ENCODE results near the gene AFAP1.

AFAP1 gene

DNA sequence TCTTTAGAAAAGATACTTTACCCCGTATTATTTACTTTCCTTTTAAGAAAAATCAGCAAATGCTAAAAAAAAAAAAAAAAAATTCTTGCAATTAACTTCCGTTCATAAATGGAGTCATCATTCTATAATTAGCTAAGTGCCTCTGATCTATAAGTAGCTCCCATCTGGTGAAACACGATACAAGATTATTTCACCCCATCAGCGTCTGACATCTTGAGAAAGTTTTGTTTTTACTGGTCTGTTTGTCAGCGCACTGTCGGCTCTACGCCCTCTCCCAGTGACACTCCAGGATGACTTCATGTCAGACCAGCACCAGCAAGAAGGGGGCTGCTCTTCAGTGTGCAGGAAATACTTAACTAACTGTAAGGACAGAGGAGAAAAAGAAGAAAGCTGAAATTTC is 108.3 kb downstream of the AFAP1 start (continued):
- TF ChIP-seq, protein P1, sequence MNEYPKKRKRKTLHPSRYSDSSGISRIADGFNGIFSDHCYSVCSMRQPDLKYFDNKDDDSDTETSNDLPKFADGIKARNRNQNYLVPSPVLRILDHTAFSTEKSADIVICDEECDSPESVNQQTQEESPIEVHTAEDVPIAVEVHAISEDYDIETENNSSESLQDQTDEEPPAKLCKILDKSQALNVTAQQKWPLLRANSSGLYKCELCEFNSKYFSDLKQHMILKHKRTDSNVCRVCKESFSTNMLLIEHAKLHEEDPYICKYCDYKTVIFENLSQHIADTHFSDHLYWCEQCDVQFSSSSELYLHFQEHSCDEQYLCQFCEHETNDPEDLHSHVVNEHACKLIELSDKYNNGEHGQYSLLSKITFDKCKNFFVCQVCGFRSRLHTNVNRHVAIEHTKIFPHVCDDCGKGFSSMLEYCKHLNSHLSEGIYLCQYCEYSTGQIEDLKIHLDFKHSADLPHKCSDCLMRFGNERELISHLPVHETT (tag by site-specific recombination; IDR thresholded peaks at IDR 0.05): peak; percentile 57; the same call in 1 of the 2 replicates
- TF ChIP-seq ZNF596 (tag by site-specific recombination; IDR thresholded peaks at IDR 0.05): no peak
- TF ChIP-seq, protein P2, sequence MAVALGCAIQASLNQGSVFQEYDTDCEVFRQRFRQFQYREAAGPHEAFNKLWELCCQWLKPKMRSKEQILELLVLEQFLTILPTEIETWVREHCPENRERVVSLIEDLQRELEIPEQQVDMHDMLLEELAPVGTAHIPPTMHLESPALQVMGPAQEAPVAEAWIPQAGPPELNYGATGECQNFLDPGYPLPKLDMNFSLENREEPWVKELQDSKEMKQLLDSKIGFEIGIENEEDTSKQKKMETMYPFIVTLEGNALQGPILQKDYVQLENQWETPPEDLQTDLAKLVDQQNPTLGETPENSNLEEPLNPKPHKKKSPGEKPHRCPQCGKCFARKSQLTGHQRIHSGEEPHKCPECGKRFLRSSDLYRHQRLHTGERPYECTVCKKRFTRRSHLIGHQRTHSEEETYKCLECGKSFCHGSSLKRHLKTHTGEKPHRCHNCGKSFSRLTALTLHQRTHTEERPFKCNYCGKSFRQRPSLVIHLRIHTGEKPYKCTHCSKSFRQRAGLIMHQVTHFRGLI (tag by site-specific recombination; IDR thresholded peaks at IDR 0.05): no peak
- TF ChIP-seq ZNF311 (tag by site-specific recombination; IDR thresholded peaks at IDR 0.05; ENCODE audit: borderline replicate concordance): no peak
- no peak for TF ChIP-seq ZNF350 (tag by site-specific recombination; IDR thresholded peaks at IDR 0.05)
- TF ChIP-seq ZNF600 (tag by site-specific recombination; IDR thresholded peaks at IDR 0.05): peak; percentile 57
- TF ChIP-seq ZNF354C (tag by site-specific recombination; IDR thresholded peaks at IDR 0.05; ENCODE audit: borderline replicate concordance, low read depth): no peak
- no peak for TF ChIP-seq MZF1 (tag by site-specific recombination; IDR thresholded peaks at IDR 0.05; ENCODE audit: borderline replicate concordance)
- TF ChIP-seq ZNF48 (tag by site-specific recombination; IDR thresholded peaks at IDR 0.05): no peak
- TF ChIP-seq ZNF768 (tag by site-specific recombination; IDR thresholded peaks at IDR 0.05): no peak
- no peak for TF ChIP-seq REPIN1 (tag by site-specific recombination; IDR thresholded peaks at IDR 0.05; ENCODE audit: low read depth)
- TF ChIP-seq KLF8 (tag by site-specific recombination; IDR thresholded peaks at IDR 0.05): 0 out of 2 replicates have a peak, but pooled peaks have one; percentile 50
- TF ChIP-seq ZNF530 (tag by site-specific recombination; IDR thresholded peaks at IDR 0.05; ENCODE audit: low read depth): no peak
- TF ChIP-seq SP7 (tag by site-specific recombination; IDR thresholded peaks at IDR 0.05): peak; percentile 48
- TF ChIP-seq, protein P3, sequence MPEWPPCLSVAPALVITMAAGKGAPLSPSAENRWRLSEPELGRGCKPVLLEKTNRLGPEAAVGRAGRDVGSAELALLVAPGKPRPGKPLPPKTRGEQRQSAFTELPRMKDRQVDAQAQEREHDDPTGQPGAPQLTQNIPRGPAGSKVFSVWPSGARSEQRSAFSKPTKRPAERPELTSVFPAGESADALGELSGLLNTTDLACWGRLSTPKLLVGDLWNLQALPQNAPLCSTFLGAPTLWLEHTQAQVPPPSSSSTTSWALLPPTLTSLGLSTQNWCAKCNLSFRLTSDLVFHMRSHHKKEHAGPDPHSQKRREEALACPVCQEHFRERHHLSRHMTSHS (tag by site-specific recombination; IDR thresholded peaks at IDR 0.05): no peak
- no peak for TF ChIP-seq ZNF37A (tag by site-specific recombination; IDR thresholded peaks at IDR 0.05)
- TF ChIP-seq, protein P4, sequence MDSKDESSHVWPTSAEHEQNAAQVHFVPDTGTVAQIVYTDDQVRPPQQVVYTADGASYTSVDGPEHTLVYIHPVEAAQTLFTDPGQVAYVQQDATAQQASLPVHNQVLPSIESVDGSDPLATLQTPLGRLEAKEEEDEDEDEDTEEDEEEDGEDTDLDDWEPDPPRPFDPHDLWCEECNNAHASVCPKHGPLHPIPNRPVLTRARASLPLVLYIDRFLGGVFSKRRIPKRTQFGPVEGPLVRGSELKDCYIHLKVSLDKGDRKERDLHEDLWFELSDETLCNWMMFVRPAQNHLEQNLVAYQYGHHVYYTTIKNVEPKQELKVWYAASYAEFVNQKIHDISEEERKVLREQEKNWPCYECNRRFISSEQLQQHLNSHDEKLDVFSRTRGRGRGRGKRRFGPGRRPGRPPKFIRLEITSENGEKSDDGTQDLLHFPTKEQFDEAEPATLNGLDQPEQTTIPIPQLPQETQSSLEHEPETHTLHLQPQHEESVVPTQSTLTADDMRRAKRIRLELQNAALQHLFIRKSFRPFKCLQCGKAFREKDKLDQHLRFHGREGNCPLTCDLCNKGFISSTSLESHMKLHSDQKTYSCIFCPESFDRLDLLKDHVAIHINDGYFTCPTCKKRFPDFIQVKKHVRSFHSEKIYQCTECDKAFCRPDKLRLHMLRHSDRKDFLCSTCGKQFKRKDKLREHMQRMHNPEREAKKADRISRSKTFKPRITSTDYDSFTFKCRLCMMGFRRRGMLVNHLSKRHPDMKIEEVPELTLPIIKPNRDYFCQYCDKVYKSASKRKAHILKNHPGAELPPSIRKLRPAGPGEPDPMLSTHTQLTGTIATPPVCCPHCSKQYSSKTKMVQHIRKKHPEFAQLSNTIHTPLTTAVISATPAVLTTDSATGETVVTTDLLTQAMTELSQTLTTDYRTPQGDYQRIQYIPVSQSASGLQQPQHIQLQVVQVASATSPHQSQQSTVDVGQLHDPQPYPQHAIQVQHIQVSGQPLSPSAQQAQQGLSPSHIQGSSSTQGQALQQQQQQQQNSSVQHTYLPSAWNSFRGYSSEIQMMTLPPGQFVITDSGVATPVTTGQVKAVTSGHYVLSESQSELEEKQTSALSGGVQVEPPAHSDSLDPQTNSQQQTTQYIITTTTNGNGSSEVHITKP (tag by site-specific recombination; IDR thresholded peaks at IDR 0.05): 0 out of 2 replicates have a peak, but pooled peaks have one; percentile 33
- no peak for TF ChIP-seq ZSCAN30 (tag by site-specific recombination; IDR thresholded peaks at IDR 0.05)
- no peak for TF ChIP-seq ZNF266 (tag by site-specific recombination; IDR thresholded peaks at IDR 0.05; ENCODE audit: low read depth)
- no peak for TF ChIP-seq BCL11A (tag by site-specific recombination; IDR thresholded peaks at IDR 0.05; ENCODE audit: low read depth)
- TF ChIP-seq ZNF660 (tag by site-specific recombination; IDR thresholded peaks at IDR 0.05): peak; percentile 46; the same call in 1 of the 2 replicates
- TF ChIP-seq, protein P5, sequence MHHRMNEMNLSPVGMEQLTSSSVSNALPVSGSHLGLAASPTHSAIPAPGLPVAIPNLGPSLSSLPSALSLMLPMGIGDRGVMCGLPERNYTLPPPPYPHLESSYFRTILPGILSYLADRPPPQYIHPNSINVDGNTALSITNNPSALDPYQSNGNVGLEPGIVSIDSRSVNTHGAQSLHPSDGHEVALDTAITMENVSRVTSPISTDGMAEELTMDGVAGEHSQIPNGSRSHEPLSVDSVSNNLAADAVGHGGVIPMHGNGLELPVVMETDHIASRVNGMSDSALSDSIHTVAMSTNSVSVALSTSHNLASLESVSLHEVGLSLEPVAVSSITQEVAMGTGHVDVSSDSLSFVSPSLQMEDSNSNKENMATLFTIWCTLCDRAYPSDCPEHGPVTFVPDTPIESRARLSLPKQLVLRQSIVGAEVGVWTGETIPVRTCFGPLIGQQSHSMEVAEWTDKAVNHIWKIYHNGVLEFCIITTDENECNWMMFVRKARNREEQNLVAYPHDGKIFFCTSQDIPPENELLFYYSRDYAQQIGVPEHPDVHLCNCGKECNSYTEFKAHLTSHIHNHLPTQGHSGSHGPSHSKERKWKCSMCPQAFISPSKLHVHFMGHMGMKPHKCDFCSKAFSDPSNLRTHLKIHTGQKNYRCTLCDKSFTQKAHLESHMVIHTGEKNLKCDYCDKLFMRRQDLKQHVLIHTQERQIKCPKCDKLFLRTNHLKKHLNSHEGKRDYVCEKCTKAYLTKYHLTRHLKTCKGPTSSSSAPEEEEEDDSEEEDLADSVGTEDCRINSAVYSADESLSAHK (tag by site-specific recombination; IDR thresholded peaks at IDR 0.05): no peak
- TF ChIP-seq, protein P6, sequence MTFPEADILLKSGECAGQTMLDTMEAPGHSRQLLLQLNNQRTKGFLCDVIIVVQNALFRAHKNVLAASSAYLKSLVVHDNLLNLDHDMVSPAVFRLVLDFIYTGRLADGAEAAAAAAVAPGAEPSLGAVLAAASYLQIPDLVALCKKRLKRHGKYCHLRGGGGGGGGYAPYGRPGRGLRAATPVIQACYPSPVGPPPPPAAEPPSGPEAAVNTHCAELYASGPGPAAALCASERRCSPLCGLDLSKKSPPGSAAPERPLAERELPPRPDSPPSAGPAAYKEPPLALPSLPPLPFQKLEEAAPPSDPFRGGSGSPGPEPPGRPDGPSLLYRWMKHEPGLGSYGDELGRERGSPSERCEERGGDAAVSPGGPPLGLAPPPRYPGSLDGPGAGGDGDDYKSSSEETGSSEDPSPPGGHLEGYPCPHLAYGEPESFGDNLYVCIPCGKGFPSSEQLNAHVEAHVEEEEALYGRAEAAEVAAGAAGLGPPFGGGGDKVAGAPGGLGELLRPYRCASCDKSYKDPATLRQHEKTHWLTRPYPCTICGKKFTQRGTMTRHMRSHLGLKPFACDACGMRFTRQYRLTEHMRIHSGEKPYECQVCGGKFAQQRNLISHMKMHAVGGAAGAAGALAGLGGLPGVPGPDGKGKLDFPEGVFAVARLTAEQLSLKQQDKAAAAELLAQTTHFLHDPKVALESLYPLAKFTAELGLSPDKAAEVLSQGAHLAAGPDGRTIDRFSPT (tag by site-specific recombination; IDR thresholded peaks at IDR 0.05): 0 out of 2 replicates have a peak, but pooled peaks have one; percentile 29
- TF ChIP-seq, protein P7, sequence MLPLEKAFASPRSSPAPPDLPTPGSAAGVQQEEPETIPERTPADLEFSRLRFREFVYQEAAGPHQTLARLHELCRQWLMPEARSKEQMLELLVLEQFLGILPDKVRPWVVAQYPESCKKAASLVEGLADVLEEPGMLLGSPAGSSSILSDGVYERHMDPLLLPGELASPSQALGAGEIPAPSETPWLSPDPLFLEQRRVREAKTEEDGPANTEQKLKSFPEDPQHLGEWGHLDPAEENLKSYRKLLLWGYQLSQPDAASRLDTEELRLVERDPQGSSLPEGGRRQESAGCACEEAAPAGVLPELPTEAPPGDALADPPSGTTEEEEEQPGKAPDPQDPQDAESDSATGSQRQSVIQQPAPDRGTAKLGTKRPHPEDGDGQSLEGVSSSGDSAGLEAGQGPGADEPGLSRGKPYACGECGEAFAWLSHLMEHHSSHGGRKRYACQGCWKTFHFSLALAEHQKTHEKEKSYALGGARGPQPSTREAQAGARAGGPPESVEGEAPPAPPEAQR (tag by site-specific recombination; IDR thresholded peaks at IDR 0.05): no peak
